IMR-90 (cell line): ENCODE data around the gene SRRM3. TPM values are rescaled to one million over a fixed set of nuclear protein-coding genes. Genes with fewer than 3 reads are reported as not detected.

Experiments used
- ATAC-seq: fragments of 200-7000 bp; cut with Tn5 transposase; 2 replicates; pipeline ENCODE4 v1.9.1; 2020; ENCODE audit warnings: low read depth, mild to moderate bottlenecking, moderate library complexity
- BruUV-seq: library from RNA; stranded (reverse); fragments of 400-500 nt; replicated peaks from 2 replicates; lab custom pipeline; 2021; lab: Mats Ljungman, UMichigan
- CTCF ChIA-PET: fragments of 300-600 bp; formaldehyde crosslinking; extraction: SDS; loops from one replicate; lab custom pipeline; 2021; ENCODE audit warnings: antibody characterized with exemption; lab: Yijun Ruan, JAX
- POLR2A ChIA-PET: fragments of 300-600 bp; sonication (Branson Sonifier 250); formaldehyde crosslinking; loops from one replicate; lab custom pipeline; 2022; ENCODE audit warnings: antibody characterized with exemption; ENCODE audit not compliant: unreplicated experiment; lab: Charles Lee
- DNase-seq: peaks from one replicate; pipeline ENCODE4 v3.0.0; 2013
- H2AFZ ChIP-seq: replicated peaks from 2 replicates; pipeline ENCODE3; 2013; ENCODE audit warnings: low read length, mild to moderate bottlenecking; ENCODE audit not compliant: poor library complexity
- H2AK5ac ChIP-seq: 2 replicates; pipeline ENCODE4 v1.6.1; 2013; ENCODE audit warnings: low read depth, low read length, inconsistent platforms
- H2AK9ac ChIP-seq: replicated peaks from 2 replicates; pipeline ENCODE3; 2013; ENCODE audit warnings: mild to moderate bottlenecking, low read depth, low read length, moderate library complexity; ENCODE audit not compliant: poor library complexity
- H2BK120ac ChIP-seq: 2 replicates; pipeline ENCODE4 v1.6.1; 2013; ENCODE audit warnings: low read depth, low read length, inconsistent platforms
- H2BK15ac ChIP-seq: 3 replicates; pipeline ENCODE4 v1.6.1; 2013; ENCODE audit warnings: low read depth, low read length, inconsistent platforms
- H2BK20ac ChIP-seq: 2 replicates; pipeline ENCODE4 v1.6.1; 2013; ENCODE audit warnings: low read depth, mild to moderate bottlenecking, inconsistent platforms, low read length, moderate library complexity
- H2BK5ac ChIP-seq: 2 replicates; pipeline ENCODE4 v1.6.1; 2013; ENCODE audit warnings: mild to moderate bottlenecking, low read depth, low read length, inconsistent platforms; ENCODE audit not compliant: poor library complexity, severe bottlenecking
- H3K14ac ChIP-seq: replicated peaks from 2 replicates; pipeline ENCODE4 v1.6.1; 2013; ENCODE audit warnings: low read depth, low read length, inconsistent platforms
- H3K18ac ChIP-seq: 2 replicates; pipeline ENCODE4 v1.6.1; 2013; ENCODE audit warnings: low read depth, low read length, control low read depth
- H3K23ac ChIP-seq: 2 replicates; pipeline ENCODE4 v1.6.1; 2013; ENCODE audit warnings: low read depth, low read length, inconsistent platforms
- H3K27ac ChIP-seq: 2 replicates; pipeline ENCODE4 v1.5.1; 2013; ENCODE audit warnings: mild to moderate bottlenecking, control low read depth, low read length; ENCODE audit not compliant: insufficient read depth
- H3K27me3 ChIP-seq: 2 replicates; pipeline ENCODE4 v1.6.1; 2013; ENCODE audit warnings: low read length; ENCODE audit not compliant: control insufficient read depth, insufficient read depth
- H3K36me3 ChIP-seq: 2 replicates; pipeline ENCODE4 v1.6.1; 2013; ENCODE audit warnings: low read length, mixed read lengths; ENCODE audit not compliant: control insufficient read depth, insufficient read depth
- H3K4ac ChIP-seq: 2 replicates; pipeline ENCODE4 v1.6.1; 2013; ENCODE audit warnings: low read depth, low read length, inconsistent platforms
- H3K4me1 ChIP-seq: 2 replicates; pipeline ENCODE4 v1.6.1; 2013; ENCODE audit warnings: low read length, mixed read lengths; ENCODE audit not compliant: control insufficient read depth, insufficient read depth
- H3K4me2 ChIP-seq: 2 replicates; pipeline ENCODE4 v1.6.1; 2013; ENCODE audit warnings: low read depth, mild to moderate bottlenecking, control low read depth, low read length, moderate library complexity
- H3K4me3 ChIP-seq: 2 replicates; pipeline ENCODE4 v1.5.1; 2013; ENCODE audit warnings: low read depth, mild to moderate bottlenecking, control low read depth, low read length, moderate library complexity; ENCODE audit not compliant: insufficient read depth
- H3K56ac ChIP-seq: 2 replicates; pipeline ENCODE4 v1.6.1; 2013; ENCODE audit warnings: low read length, inconsistent platforms; ENCODE audit not compliant: insufficient read depth; ENCODE audit errors: extremely low read depth
- H3K79me1 ChIP-seq, 2 experiments: 2 replicates each; pipeline ENCODE4 v1.6.1; 2013; ENCODE audit warnings: low read length in 2 of 2, inconsistent platforms in 1 of 2, low read depth in 1 of 2
- H3K9ac ChIP-seq: 2 replicates; pipeline ENCODE4 v1.6.1; 2013; ENCODE audit warnings: low read depth, low read length, control low read depth
- H3K9me1 ChIP-seq: 2 replicates; pipeline ENCODE4 v1.6.1; 2013; ENCODE audit warnings: low read length, inconsistent platforms; ENCODE audit not compliant: insufficient read depth
- H3K9me3 ChIP-seq: 2 replicates; pipeline ENCODE4 v1.6.1; 2013; ENCODE audit warnings: low read length; ENCODE audit not compliant: control insufficient read depth, insufficient read depth
- H4K20me1 ChIP-seq: 2 replicates; pipeline ENCODE4 v1.6.1; 2013; ENCODE audit warnings: low read length, inconsistent platforms; ENCODE audit not compliant: insufficient read depth
- H4K5ac ChIP-seq: 2 replicates; pipeline ENCODE4 v1.6.1; 2013; ENCODE audit warnings: mild to moderate bottlenecking, low read depth, low read length, control low read depth
- H4K8ac ChIP-seq, 2 experiments: 2 replicates each; pipeline ENCODE4 v1.6.1; 2013; ENCODE audit warnings: low read depth in 2 of 2, low read length in 2 of 2, control low read depth in 1 of 2, inconsistent platforms in 1 of 2
- H4K91ac ChIP-seq: 2 replicates; pipeline ENCODE4 v1.6.1; 2013; ENCODE audit warnings: low read depth, low read length, inconsistent platforms; ENCODE audit not compliant: insufficient read depth
- BHLHE40 ChIP-seq: fragments of 150-350 bp; IDR thresholded peaks from 2 replicates; pipeline ENCODE4 v1.6.1; 2016; ENCODE audit warnings: mild to moderate bottlenecking, low read depth, low read length
- CEBPB ChIP-seq: IDR thresholded peaks from 2 replicates; pipeline ENCODE4 v1.6.1; 2012; ENCODE audit warnings: low read depth, low read length, improper control_type of control experiment
- CHD1 ChIP-seq: IDR thresholded peaks from 2 replicates; pipeline ENCODE4 v1.6.1; 2012; ENCODE audit warnings: low read depth, low read length, improper control_type of control experiment
- CTCF ChIP-seq: conservative IDR thresholded peaks from 2 replicates; pipeline ENCODE4 v1.5.1; 2012; ENCODE audit warnings: mild to moderate bottlenecking, low read depth, low read length, improper control_type of control experiment
- ELK1 ChIP-seq: fragments of 150-350 bp; IDR thresholded peaks from 2 replicates; pipeline ENCODE4 v1.6.1; 2016; ENCODE audit warnings: low read depth, mild to moderate bottlenecking, low read length, moderate library complexity, borderline replicate concordance
- FOS ChIP-seq: fragments of 150-350 bp; IDR thresholded peaks from 2 replicates; pipeline ENCODE4 v1.6.1; 2016; ENCODE audit warnings: low read depth, low read length
- MAFK ChIP-seq: IDR thresholded peaks from 2 replicates; pipeline ENCODE4 v1.6.1; 2012; ENCODE audit warnings: low read depth, low read length, improper control_type of control experiment
- MAZ ChIP-seq: IDR thresholded peaks from 2 replicates; pipeline ENCODE4 v1.6.1; 2012; ENCODE audit warnings: low read depth, mild to moderate bottlenecking, low read length, improper control_type of control experiment, moderate library complexity, borderline replicate concordance
- MXI1 ChIP-seq: IDR thresholded peaks from 2 replicates; pipeline ENCODE4 v1.6.1; 2012; ENCODE audit warnings: low read depth, mild to moderate bottlenecking, low read length, moderate library complexity, borderline replicate concordance
- NFE2L2 ChIP-seq: fragments of 150-350 bp; IDR thresholded peaks from 2 replicates; pipeline ENCODE4 v1.6.1; 2016; ENCODE audit warnings: low read depth, mild to moderate bottlenecking, low read length
- POLR2A ChIP-seq: IDR thresholded peaks from 2 replicates; pipeline ENCODE4 v1.6.1; 2012; ENCODE audit warnings: mild to moderate bottlenecking, low read depth, low read length
- RAD21 ChIP-seq: IDR thresholded peaks from 2 replicates; pipeline ENCODE4 v1.6.1; 2012; ENCODE audit warnings: low read length, improper control_type of control experiment
- RCOR1 ChIP-seq: IDR thresholded peaks from 2 replicates; pipeline ENCODE4 v1.6.1; 2012; ENCODE audit warnings: mild to moderate bottlenecking, low read length, improper control_type of control experiment; ENCODE audit not compliant: insufficient replicate concordance
- RFX5 ChIP-seq: IDR thresholded peaks from 2 replicates; pipeline ENCODE4 v1.8.0; 2012; ENCODE audit warnings: low read depth, mild to moderate bottlenecking, low read length, moderate library complexity
- SMC3 ChIP-seq: fragments of 150-350 bp; IDR thresholded peaks from 2 replicates; pipeline ENCODE4 v1.6.1; 2016; ENCODE audit warnings: low read depth, mild to moderate bottlenecking, antibody characterized with exemption, low read length, moderate library complexity
- USF2 ChIP-seq: fragments of 150-350 bp; IDR thresholded peaks from 2 replicates; pipeline ENCODE4 v1.6.1; 2017; ENCODE audit warnings: mild to moderate bottlenecking, antibody characterized with exemption, low read length, low read depth
- WGBS, 2 experiments: methylation state at CpG; one replicate each; pipeline versions ENCODE4 v1.1.5 to v1.1.7; 2013; ENCODE audit warnings: missing lambda C conversion rate in 2 of 2; ENCODE audit not compliant: insufficient read length in 1 of 2; ENCODE audit errors: extremely low coverage in 2 of 2; 5-methylcytosine and 5-hydroxymethylcytosine counted together
- dilution Hi-C: fragments of 300-500 bp; cut with HindIII; formaldehyde crosslinking; loops from one replicate; pipeline ENCODE4 v1.14.3; 2018; ENCODE audit warnings: low sequenced_read_pairs; ENCODE audit not compliant: unreplicated experiment
- in situ Hi-C: fragments of 300-500 bp; cut with MboI; formaldehyde crosslinking; loops from 3 replicates; pipeline ENCODE4 v1.14.3; 2019; ENCODE audit warnings: low sequenced_read_pairs, inconsistent platforms, mixed read lengths
- intact Hi-C: fragments of 100-400 bp; cut with micrococcal nuclease; formaldehyde crosslinking; loops from 2 replicates; pipeline ENCODE4 v1.10.0; 2022
- polyA plus RNA-seq, 3 experiments: library from polyadenylated mRNA; depleted of rRNA; stranded (reverse); fragments of >200 nt; gene quantifications; 2 replicates each; pipeline ENCODE4 v1.2.3, GENCODE V29; 2012; ENCODE audit warnings: low replicate concordance in 1 of 3
- total RNA-seq: library from RNA; depleted of rRNA; stranded (reverse); fragments of >200 nt; gene quantifications from 2 replicates; pipeline ENCODE4 v1.2.3, GENCODE V29; 2012

SRRM3 gene
- total and polyA plus RNA-seq, 2 of the 4 experiments (the other 2 are of a cell fraction) = 0.18 to 2.5 TPM

GRCh38 chr7:76202666-76203030 lies 952 bp downstream of the SRRM3 start:
- Histone ChIP-seq H3K4me1 (no peaks in the 10 kb centered on the region), H3K27ac (no peak overlapping the region), H4K8ac (no peak overlapping the region), H2BK20ac (no peak overlapping the region), H3K9me3 (no peaks in the 10 kb centered on the region), H3K4me3 (no peak overlapping the region), H2AFZ (no peak overlapping the region), H3K56ac (no peak overlapping the region), H3K23ac (no peak overlapping the region), H3K14ac (no peak overlapping the region), H2BK15ac (no peak overlapping the region), H2AK9ac (no peak overlapping the region), H3K79me1 (no peaks in the 10 kb centered on the region), H3K4me2 (no peak overlapping the region), H3K36me3 (no peaks in the 10 kb centered on the region), H3K9ac (no peak overlapping the region), H4K20me1 (no peaks in the 10 kb centered on the region), H3K18ac (no peak overlapping the region), H3K27me3 (peaks cover 6% of the 10 kb centered on the region), H4K91ac (no peak overlapping the region), H2AK5ac (no peak overlapping the region), H3K9me1 (no peaks in the 10 kb centered on the region), H3K4ac (no peak overlapping the region), H2BK5ac (no peak overlapping the region), H2BK120ac (no peak overlapping the region), H4K5ac (no peak overlapping the region)
- dilution Hi-C loops = no loop called here
- no CpG with 5 or more reads among the region's 8 CpGs for WGBS, 2 experiments
- intact Hi-C loops = no loop called here
- DNase-seq (no peak), ATAC-seq (no peak)
- TF ChIP-seq MAZ (no peak), CTCF (no peak), BHLHE40 (no peak), NFE2L2 (no peak), RFX5 (no peak), RAD21 (no peak), RCOR1 (no peak), MXI1 (no peak), CEBPB (no peak), MAFK (no peak), CHD1 (no peak), FOS (no peak), USF2 (no peak), SMC3 (no peak), POLR2A (no peak), ELK1 (no peak)
- CTCF ChIA-PET = no interaction called here
- in situ Hi-C loops = no loop called here
- BruUV-seq = no TSS peak
- POLR2A ChIA-PET = no interaction called here
